HG02840 (cell line): ENCODE measurements around the gene CLHC1.
A peak's percentile ranks its signal among the peaks of the same experiment; 100 is the strongest.
"Not testable (repeated sequence)": the region's sequence is repeated elsewhere in the genome, so short reads cannot be mapped to it uniquely, and the experiment has no call there.

Source experiments
- ATAC-seq: cut with Tn5 transposase; IDR thresholded peaks from one replicate; pipeline ENCODE4 v1.9.1; 2021; ENCODE audit warnings: mild to moderate bottlenecking, moderate library complexity, moderate number of reproducible peaks; ENCODE audit not compliant: unreplicated experiment, low FRiP score

The CLHC1 gene

DNA sequence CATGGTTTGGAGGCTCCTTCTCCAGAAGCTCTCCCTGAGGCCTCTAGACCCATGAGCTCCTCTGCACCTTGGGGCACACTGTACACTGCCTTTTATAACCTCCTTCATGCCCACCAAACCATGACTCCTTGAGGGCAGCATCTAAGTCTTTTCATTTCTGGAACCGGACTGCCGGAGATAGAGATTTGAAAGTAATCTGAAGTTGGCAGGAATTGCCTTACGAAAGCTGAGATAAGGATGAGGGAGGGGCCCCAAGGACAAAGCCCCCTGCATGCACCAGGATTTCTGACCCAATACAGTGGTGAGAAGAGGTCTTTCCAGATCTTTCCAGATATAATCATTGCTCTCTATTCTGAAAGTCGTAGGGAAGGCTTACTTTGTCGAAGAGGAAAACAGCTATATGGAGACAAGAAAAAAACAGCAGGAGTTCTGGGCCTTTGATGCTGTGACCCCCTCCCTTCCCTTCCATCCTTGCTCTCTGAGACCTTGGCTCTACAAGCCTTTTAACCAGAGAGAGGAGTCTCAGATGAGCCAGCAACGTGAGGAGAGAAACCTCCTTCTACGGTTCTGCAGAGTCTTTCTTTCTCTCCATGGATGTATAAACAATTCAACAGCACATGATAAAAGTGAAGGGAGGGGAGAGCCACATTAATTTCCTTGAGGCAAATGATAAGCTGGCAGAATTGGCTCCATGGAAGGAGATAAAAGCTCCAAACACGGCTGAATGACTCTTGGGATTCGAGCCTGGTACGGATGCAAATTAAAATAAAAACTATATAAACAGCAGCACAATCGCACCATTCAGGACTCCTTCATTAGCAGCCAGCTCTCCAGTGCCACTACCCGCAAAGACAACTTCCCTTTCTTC, 93.8 kb downstream of the CLHC1 start:
- ATAC-seq = no peak

DNA sequence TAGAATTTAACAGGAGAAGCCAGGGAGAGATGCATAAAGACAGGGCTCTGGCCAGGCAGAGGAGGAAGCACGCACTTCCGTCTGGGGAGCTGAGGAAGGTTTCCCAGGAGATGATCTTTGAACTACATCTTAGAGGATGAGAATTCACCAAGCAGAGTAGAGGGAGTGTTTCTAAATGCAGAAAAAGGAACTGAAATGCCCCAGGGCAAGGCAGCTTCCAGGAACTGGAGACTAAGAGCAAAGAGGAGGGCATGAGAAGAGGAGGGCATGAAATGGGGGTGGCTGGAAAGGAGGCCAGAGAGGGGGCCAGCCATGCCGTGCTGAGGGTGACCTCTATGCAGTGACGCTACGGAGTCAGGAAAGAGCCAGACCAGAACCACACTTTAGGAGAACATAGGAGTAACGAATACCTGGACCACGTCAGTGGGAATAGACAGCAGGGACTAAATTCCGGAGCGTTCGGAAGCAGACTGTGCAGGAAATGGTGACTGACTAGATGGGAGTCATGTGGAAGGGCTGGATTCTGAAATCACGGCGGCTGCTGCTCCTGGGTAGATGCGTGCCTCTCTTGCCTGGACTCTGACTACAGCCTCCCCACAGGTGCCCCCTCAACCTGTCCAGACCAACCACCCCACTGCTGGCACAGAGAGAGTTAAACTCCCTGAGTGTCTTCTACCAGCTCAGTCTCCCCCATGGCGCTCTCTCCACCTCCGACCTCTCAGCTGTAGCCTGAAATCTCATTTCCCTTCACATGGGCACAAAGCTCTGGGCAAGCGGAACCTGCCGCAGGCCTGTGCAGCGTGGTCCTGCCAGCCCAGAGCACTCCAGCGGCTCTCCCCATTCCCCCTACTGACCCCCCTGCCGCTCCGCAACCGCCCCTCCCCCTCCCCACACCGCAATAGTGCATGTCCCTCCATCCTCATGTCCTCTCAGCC, 94.8 kb downstream of the CLHC1 start:
- no peak for ATAC-seq

GRCh38 chr2:55136138-55136541, 96.0 kb downstream of the CLHC1 start:
- ATAC-seq = no peak

DNA sequence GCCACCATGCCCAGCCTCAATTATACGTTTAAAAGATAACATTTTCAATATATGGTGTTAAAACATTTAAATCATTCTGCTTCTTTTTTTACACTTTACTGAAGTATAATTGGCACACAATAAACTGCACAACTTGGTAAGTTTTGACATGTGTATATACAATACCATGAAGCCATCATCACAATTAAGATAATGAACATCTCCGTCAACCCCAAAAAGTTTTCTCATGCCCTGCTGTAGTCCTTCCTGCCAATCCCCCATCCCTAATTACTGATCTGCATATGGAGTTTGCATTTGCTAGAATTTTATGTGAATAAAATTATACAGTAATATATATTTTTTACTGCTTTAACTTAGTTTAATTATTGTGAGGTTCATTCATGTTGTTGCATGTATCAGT, 96.6 kb downstream of the CLHC1 start:
- ATAC-seq = no peak

DNA sequence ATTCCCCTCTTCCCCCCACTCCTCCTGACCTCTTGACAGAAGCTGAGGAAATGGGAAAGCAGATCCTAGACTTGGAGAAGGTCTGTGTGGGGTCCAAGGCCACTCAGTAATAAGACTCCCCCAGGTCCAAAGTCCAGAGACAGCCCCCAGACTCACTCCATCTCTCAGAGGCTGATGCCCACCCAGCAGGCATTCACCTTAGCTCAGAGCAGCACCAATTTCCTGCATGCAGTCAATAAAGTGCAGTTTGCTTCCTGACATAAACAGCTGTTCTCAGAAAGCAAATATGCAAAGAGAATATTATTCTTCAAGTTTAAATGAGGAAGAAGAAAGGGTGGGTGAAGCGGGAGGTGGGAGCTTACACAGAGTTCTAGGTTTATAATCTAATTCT, 97.8 kb downstream of the CLHC1 start:
- ATAC-seq = peak; percentile 28

- ATAC-seq = peak; percentile 79
These were observed 98.4 kb downstream of the CLHC1 start for GRCh38 chr2:55133467-55134315.

GRCh38 chr2:55130849-55131248, 101.2 kb downstream of the CLHC1 start:
- no peak for ATAC-seq

DNA sequence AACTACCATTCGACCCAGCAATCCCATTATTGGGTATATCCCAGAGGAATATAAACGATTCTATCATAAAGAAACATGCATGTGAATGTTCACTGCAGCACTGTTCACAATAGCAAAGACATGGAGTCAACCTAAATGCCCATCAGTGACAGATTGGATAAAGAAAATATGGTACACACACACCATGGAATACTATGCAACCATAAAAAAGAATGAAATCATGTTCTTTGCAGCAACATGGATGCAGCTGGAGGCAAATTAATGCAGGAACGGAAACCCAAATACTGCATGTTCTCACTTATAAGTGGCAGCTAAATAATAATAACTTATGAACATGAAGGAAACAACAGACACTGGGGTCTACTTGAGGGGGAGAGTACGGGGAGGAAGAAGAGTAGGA, 105.5 kb downstream of the CLHC1 start:
- ATAC-seq = not testable (repeated sequence)
